GM04503 (cell line): ENCODE data around the gene TESPA1.
"Not testable (repeated sequence)": the region's sequence is repeated elsewhere in the genome, so short reads cannot be mapped to it uniquely, and the experiment has no call there.

ENCODE experiments used
- DNase-seq: peaks from one replicate; pipeline ENCODE4 v3.0.0-alpha.2; 2012; ENCODE audit warnings: low read depth

TESPA1 gene

GRCh38 chr12:54984658-54985376, at the start of gene TESPA1:
Gene TESPA1 (minus strand): TSS chr12:54984762. CDS start chr12:54974562, 10,200 bp downstream.
- no peak for DNase-seq

GRCh38 chr12:55034218-55034617, 49.7 kb upstream of the TESPA1 start:
- no peak for DNase-seq

GRCh38 chr12:55025508-55025907, 40.9 kb upstream of the TESPA1 start:
- no peak for DNase-seq

GRCh38 chr12:55024575-55024974, 40.0 kb upstream of the TESPA1 start:
- no peak for DNase-seq

GRCh38 chr12:55019784-55020183, 35.2 kb upstream of the TESPA1 start, which contains the start of gene NEUROD4:
Gene NEUROD4 (plus strand): TSS chr12:55019974. CDS start chr12:55026440, 6,466 bp downstream.
- DNase-seq: peak; percentile 8

- no peak for DNase-seq
Measured at GRCh38 chr12:55017416-55017925, 32.9 kb upstream of the TESPA1 start.

GRCh38 chr12:55008944-55009585, 24.5 kb upstream of the TESPA1 start:
- DNase-seq: no peak

- DNase-seq: no peak
Measured at GRCh38 chr12:55002355-55002754, 17.8 kb upstream of the TESPA1 start.

- no peak for DNase-seq
Measured at GRCh38 chr12:55001198-55001868, 16.8 kb upstream of the TESPA1 start.

- no peak for DNase-seq
Measured at GRCh38 chr12:54998958-54999510, 14.5 kb upstream of the TESPA1 start.

- DNase-seq: no peak
Measured at GRCh38 chr12:54997929-54998522, 13.5 kb upstream of the TESPA1 start.

GRCh38 chr12:54996205-54996604, 11.6 kb upstream of the TESPA1 start:
- no peak for DNase-seq

- peak; percentile 2 for DNase-seq
Measured at GRCh38 chr12:54993181-54993835, 8.7 kb upstream of the TESPA1 start.

- no peak for DNase-seq
Measured at GRCh38 chr12:54991991-54992375, 7.4 kb upstream of the TESPA1 start.

GRCh38 chr12:54991161-54991990, 6.8 kb upstream of the TESPA1 start:
- no peak for DNase-seq

- DNase-seq: no peak
Measured at GRCh38 chr12:54989829-54990228, 5.3 kb upstream of the TESPA1 start.

- DNase-seq: no peak
Measured at GRCh38 chr12:54988402-54989054, 4.0 kb upstream of the TESPA1 start.

- no peak for DNase-seq
Measured at GRCh38 chr12:54987611-54988231, 3.2 kb upstream of the TESPA1 start.

GRCh38 chr12:54986773-54987172, 2.2 kb upstream of the TESPA1 start:
- DNase-seq: not testable (repeated sequence)
